WTC11 (cell line): Measurements from ENCODE around the gene P2RY1.

Experiments
- CTCF ChIP-seq: fragments of 200-600 bp; IDR thresholded peaks from 2 replicates; pipeline ENCODE4 v1.8.0; 2022; ENCODE audit warnings: antibody characterized with exemption
- FOXJ3 ChIP-seq: sonication (generic); formaldehyde crosslinking; IDR thresholded peaks from 2 replicates; pipeline ENCODE4 v1.9.0; 2021; ENCODE audit warnings: missing genetic modification reagents, mild to moderate bottlenecking, borderline replicate concordance
- ZBTB43 ChIP-seq: sonication (generic); formaldehyde crosslinking; IDR thresholded peaks from 2 replicates; pipeline ENCODE4 v1.8.1; 2023; ENCODE audit warnings: mild to moderate bottlenecking, missing genetic modification reagents
- ZNF416 ChIP-seq: fragments of 250-450 bp; sonication (Bioruptor Pico); IDR thresholded peaks from 2 replicates; pipeline ENCODE4 v1.9.0; 2021; ENCODE audit warnings: mild to moderate bottlenecking, inconsistent platforms

GRCh38 chr3:152811974-152812760 lies 22.8 kb upstream of the P2RY1 start:
- no peak for TF ChIP-seq CTCF
- TF ChIP-seq ZBTB43 (CRISPR knock-in tag): no peak
- no peak for TF ChIP-seq FOXJ3 (CRISPR knock-in tag)
- no peak for TF ChIP-seq ZNF416
